ENCODE data around the gene CTRL. TPM values are rescaled to one million over a fixed set of nuclear protein-coding genes. Genes with fewer than 3 reads are reported as not detected.

Gene CTRL
- total RNA-seq, 2 donors from 2014 or later = 0.66 to 2.3 TPM

- no peaks in the 10 kb centered on the region for H3K9me3 Mint-ChIP-seq
These were observed 11.6 kb upstream of the CTRL start for GRCh38 chr16:67943256-67943618.

GRCh38 chr16:67942510-67943255 is 11.0 kb upstream of the CTRL start:
- H3K4me3 Mint-ChIP-seq = no peak overlapping the region
- H3K9me3 ChIP-seq (ENCODE audit: control insufficient read depth, low read length) = no peaks in the 10 kb centered on the region
- TF ChIP-seq CTCF (conservative IDR thresholded peaks at IDR 0.05) = no peak
- H3K9me3 Mint-ChIP-seq = no peaks in the 10 kb centered on the region
- no peaks in the 10 kb centered on the region for H3K27me3 ChIP-seq (ENCODE audit: control insufficient read depth, insufficient read depth, low read length, poor library complexity, severe bottlenecking)
- H3K4me3 ChIP-seq (ENCODE audit: low read length) = no peak overlapping the region
- no peak overlapping the region for H3K9ac ChIP-seq (ENCODE audit: extremely low read depth, low read length, poor library complexity, severe bottlenecking)
- no peaks in the 10 kb centered on the region for H3K27me3 Mint-ChIP-seq (ENCODE audit: insufficient read depth)
- peaks cover 35% of the 10 kb centered on the region for H3K36me3 ChIP-seq (ENCODE audit: control insufficient read depth, insufficient read depth, low read length)
- no peak for DNase-seq
- peaks cover 10% of the 10 kb centered on the region for H3K4me1 ChIP-seq (ENCODE audit: control insufficient read depth, insufficient read depth, low read length)
- H3K27ac ChIP-seq (ENCODE audit: low read depth, low read length) = peak overlapping the region; percentile 32
- peaks cover 13% of the 10 kb centered on the region for H3K36me3 Mint-ChIP-seq (ENCODE audit: low read depth)
- H3K27ac Mint-ChIP-seq = no peak overlapping the region
- peaks cover 6% of the 10 kb centered on the region for H3K4me1 Mint-ChIP-seq
- WGBS, 2 experiments (ENCODE audit: insufficient coverage in 1 of 2, insufficient read length in 1 of 2) = 94 to 98% methylated on average over 22 to 27 of the region's 27 CpGs

More at GRCh38 chr16:67943256-67943618, 11.6 kb upstream of the CTRL start:
- H3K4me3 Mint-ChIP-seq = no peak overlapping the region
- H3K4me1 ChIP-seq (ENCODE audit: control insufficient read depth, insufficient read depth, low read length) = peaks cover 10% of the 10 kb centered on the region
- H3K36me3 ChIP-seq (ENCODE audit: control insufficient read depth, insufficient read depth, low read length) = peaks cover 38% of the 10 kb centered on the region
- H3K4me3 ChIP-seq (ENCODE audit: low read length) = no peak overlapping the region
- H3K9me3 ChIP-seq (ENCODE audit: control insufficient read depth, low read length) = no peaks in the 10 kb centered on the region
- H3K4me1 Mint-ChIP-seq = peaks cover 6% of the 10 kb centered on the region
- no peak overlapping the region for H3K27ac Mint-ChIP-seq
- WGBS, 2 experiments (ENCODE audit: insufficient coverage in 1 of 2, insufficient read length in 1 of 2) = 92% methylated on average over 3 to 6 of the region's 6 CpGs
- peak overlapping the region; percentile 70 for H3K27ac ChIP-seq (ENCODE audit: low read depth, low read length)
- DNase-seq = no peak
- H3K9ac ChIP-seq (ENCODE audit: extremely low read depth, low read length, poor library complexity, severe bottlenecking) = no peak overlapping the region
- H3K36me3 Mint-ChIP-seq (ENCODE audit: low read depth) = peaks cover 13% of the 10 kb centered on the region
- H3K27me3 Mint-ChIP-seq (ENCODE audit: insufficient read depth) = no peaks in the 10 kb centered on the region
- no peak for TF ChIP-seq CTCF (conservative IDR thresholded peaks at IDR 0.05)
- no peaks in the 10 kb centered on the region for H3K27me3 ChIP-seq (ENCODE audit: control insufficient read depth, insufficient read depth, low read length, poor library complexity, severe bottlenecking)

DNA sequence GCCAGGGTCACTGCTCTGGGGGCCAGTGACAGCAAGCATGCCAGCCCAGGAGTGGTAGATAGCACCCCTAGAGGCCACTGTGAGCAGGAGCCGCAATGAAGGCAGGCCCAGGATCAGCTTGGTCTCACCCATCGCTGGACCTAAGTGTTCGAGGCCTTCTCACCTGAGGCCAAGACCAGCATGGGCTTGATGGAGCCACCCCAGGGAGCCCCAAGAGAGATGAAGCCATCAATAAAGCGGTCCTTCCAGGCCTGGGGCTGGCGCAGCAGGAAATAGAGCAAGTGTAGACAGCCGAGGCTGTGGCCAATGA is 10.5 kb upstream of the CTRL start:
- Mint-ChIP-seq H3K27ac (no peak overlapping the region), H3K4me1 (peaks cover 8% of the 10 kb centered on the region), H3K36me3 (ENCODE audit: low read depth) (peaks cover 13% of the 10 kb centered on the region), H3K4me3 (no peak overlapping the region), H3K27me3 (ENCODE audit: insufficient read depth) (no peaks in the 10 kb centered on the region), H3K9me3 (no peaks in the 10 kb centered on the region)
- Histone ChIP-seq H3K4me1 (ENCODE audit: control insufficient read depth, insufficient read depth, low read length) (peaks cover 10% of the 10 kb centered on the region), H3K36me3 (ENCODE audit: control insufficient read depth, insufficient read depth, low read length) (peaks cover 30% of the 10 kb centered on the region), H3K9ac (ENCODE audit: extremely low read depth, low read length, poor library complexity, severe bottlenecking) (no peak overlapping the region), H3K27ac (ENCODE audit: low read depth, low read length) (no peak overlapping the region), H3K9me3 (ENCODE audit: control insufficient read depth, low read length) (no peaks in the 10 kb centered on the region), H3K27me3 (ENCODE audit: control insufficient read depth, insufficient read depth, low read length, poor library complexity, severe bottlenecking) (no peaks in the 10 kb centered on the region), H3K4me3 (ENCODE audit: low read length) (no peak overlapping the region)
- DNase-seq = peak; percentile 90
- peak; percentile 90 for TF ChIP-seq CTCF (conservative IDR thresholded peaks at IDR 0.05)
- 78 to 91% methylated on average over 4 to 6 of the region's 6 CpGs for WGBS, 2 experiments (ENCODE audit: insufficient coverage in 1 of 2, insufficient read length in 1 of 2)
